HG03159 (cell line): Measurements from ENCODE around the gene PGLYRP2.

Experiments used
- ATAC-seq: cut with Tn5 transposase; IDR thresholded peaks from one replicate; pipeline ENCODE4 v1.9.1; 2021; ENCODE audit warnings: mild to moderate bottlenecking, moderate library complexity; ENCODE audit not compliant: unreplicated experiment

The PGLYRP2 gene

GRCh38 chr19:15427991-15428471, 51.3 kb downstream of the PGLYRP2 start:
- no peak for ATAC-seq

GRCh38 chr19:15427350-15427700, 52.0 kb downstream of the PGLYRP2 start:
- ATAC-seq = no peak

- no peak for ATAC-seq
Observed at GRCh38 chr19:15426485-15427349, 52.6 kb downstream of the PGLYRP2 start.

DNA sequence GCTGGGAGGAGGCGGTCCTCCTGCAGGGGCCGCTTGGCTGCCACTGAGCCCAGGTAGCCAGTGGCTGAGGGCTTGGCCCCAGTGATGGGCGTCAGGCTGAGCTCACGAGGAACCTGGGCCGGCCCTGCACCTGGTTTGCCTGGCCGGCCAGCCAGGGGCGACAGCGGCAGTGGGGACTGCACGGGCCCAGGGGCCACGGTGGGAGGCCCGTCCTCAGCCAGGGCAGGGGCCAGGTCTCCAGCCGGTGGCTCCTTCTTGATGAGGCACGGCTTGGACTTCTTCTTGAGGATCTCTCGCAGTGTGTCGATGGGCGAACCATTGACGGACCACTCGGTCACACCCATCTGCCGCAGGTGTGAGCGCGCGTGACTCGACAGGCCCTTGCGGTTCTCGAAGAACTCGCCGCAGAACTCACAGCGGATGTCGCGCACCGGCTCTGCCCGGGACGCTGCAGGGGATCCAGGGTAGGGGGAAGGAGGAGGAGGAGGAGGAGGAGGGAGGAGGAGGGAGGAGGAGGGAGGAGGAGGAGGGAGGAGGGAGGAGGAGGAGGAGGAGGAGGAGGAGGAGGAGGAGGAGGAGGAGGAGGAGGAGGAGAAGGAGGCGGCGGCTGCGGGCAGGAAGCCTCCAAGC, 53.9 kb downstream of the PGLYRP2 start:
- no peak for ATAC-seq

GRCh38 chr19:15424692-15425272, 54.5 kb downstream of the PGLYRP2 start:
- ATAC-seq = no peak

DNA sequence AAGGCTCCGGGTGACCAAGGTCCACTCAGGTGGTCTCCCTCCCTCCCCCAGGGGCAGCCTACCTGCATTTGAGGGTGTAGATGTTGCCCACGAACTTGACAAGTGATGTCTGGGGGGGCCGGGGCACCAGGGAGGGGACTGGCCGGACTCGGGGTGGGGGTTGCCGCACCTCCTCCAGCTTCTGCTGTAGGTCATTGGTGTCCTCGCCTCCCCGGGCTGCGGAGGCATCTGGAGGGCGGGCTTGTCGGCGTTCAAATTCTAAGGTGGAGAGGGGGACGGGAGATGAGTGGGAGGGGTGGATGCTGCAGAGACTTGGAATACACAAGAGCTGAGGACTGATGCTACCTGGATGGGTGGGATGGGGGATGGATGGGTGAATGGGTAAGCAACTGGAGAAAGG, 55.2 kb downstream of the PGLYRP2 start:
- ATAC-seq = no peak

GRCh38 chr19:15423130-15423529, 56.2 kb downstream of the PGLYRP2 start:
- ATAC-seq = no peak

GRCh38 chr19:15422296-15423075, 56.8 kb downstream of the PGLYRP2 start:
- no peak for ATAC-seq

DNA sequence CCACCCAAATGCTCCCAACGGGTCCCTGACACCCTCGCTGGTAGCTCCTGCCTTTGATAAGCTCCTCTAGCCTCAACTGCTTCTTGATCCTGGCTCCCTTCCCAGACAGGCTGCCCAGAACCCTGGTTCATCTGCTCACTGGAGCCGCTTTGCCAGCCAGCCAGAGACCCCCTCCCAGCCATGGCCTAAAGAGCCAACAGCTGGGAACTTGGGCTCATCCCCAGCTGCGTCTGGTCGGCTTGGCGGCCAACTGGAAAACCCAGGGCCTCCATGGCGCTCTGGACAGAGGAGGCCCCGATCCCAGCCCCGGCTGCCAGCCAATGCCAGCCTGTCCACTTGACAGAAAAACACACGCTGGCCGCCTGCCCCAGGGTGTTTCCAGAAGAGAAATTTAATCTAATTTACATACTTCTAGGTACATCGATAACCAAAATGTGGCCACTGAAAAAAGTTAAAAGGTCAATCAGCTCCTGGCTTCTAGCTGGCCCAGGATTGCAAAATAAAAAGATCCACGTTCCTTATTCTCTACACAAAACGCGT, 57.5 kb downstream of the PGLYRP2 start:
- ATAC-seq = no peak

DNA sequence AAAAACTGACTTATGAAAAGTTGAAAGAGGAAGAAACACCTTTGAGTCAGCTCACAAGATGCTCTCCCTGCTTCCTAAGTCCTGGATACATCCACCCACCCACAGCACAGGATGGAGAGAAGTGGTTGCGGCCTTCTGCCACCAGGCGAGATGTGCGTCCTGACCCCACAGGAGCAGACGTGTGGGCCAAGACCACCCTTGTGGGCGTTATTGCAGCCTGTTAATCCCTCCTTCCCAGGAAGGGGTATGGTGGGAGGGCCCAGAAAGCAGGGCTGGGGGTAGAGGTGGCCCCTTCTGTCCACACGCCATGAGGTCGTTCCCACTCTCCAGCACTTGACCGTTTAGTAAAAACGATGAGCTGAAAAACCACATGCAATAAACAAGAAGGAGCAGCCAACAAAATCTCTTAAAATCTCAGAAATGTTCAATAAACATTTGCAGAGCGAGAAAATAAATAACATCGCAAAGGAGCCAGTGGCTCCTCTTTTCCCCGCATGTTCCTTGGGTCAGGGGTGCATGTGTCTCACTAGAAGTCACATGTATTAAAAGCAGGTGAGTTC, 58.1 kb downstream of the PGLYRP2 start:
- no peak for ATAC-seq

DNA sequence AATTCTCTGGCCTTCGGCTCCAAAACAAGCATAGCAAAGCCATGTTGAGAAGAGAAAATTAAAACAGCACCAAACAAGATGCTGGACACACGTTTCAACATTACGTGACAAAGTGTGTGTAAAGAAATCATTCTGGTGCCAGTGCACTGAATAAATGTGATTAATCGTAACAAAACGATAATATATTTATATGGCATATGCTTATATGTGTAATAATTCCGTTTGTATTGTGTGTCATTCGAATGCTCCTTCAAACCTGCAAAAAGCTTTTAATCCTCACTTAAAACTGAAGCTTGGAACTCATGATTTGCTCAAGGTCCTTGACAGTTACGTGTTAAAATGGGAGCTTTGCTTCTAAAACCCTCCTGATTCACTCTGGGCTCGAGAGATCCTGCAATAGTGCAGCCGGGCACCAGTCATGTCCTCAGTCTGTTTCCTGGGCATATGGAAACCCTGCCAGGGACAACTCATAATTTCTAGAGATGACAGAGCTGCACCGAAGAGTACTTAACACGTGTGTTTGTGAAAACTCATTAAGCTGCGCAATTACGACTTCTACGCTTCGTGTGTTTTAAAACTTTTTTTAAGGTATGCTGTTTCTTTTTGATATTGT, 59.8 kb downstream of the PGLYRP2 start:
- ATAC-seq = no peak
